CD1c-positive myeloid dendritic cell (primary cell): ENCODE results near the gene GAL3ST3.
"Not testable (repeated sequence)": the region's sequence is repeated elsewhere in the genome, so short reads cannot be mapped to it uniquely, and the experiment has no call there.

Experiments used
- DNase-seq: peaks from one replicate; pipeline ENCODE4 v3.0.0-alpha.2; 2016; ENCODE audit errors: extremely low spot score

Gene GAL3ST3

DNA sequence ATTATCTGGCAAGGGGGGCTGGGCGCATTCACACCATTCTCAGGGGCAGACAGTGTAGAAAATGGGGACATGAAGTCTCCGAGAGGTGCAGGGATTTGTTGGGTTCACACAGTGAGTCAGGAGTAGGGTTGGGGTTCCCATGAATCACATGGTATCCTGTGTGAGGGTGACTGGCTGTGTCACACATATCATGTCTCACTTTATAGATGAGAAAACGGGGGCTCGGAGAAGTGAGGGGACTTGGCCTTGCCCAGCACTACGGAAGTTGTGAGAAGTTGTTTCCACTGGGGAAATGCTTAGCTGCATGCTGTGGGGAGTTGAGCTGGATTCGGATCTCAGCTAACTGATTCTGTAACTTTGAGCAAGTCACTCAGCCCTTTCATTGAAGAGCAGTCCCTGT, 4.2 kb downstream of the GAL3ST3 start:
- DNase-seq, result peak; percentile 23

DNA sequence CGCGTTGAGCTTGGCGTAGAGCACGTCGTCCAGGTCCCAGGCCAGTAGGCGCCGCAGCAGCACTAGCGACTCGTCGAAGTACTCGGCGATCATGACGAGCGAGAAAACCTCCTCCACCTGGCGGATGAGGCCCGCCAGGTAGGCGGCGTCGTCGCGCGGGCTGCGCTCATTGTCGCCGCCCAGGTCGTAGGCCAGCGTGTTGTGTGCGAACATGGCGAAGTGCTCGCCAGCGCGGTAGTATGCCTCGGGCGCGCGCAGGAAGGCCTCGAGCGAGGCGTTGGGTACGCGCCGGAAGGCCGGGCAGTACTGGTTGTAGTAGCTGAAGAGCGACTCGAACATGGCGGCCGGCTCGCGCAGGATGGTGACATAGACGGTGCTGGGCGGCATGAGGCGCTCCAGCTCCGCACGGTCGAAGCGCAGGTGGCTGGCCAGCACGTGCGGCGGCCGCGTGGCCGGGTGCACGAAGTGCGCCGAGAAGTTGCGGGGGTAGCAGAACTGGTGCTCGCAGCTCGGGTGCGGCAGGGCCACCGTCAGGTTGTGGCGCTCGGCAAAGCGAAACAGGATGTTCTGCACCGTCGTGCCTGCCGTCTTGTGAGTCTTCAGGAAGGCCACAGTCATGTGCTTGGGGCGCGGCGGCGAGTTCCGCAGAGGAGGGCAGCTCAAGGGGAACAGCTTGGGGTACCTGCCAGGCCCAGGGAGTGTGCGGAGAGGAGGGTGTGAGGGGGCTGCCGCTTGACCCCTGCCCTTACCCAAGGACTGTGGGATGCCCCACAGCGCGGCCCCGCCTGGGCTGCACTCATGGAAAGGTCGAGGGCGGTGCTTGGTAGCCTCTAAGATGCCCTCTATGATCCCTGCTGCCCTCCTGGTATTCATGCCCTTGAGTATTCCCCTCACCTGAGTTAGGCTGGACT, 5.7 kb downstream of the GAL3ST3 start:
- no peak for DNase-seq

DNA sequence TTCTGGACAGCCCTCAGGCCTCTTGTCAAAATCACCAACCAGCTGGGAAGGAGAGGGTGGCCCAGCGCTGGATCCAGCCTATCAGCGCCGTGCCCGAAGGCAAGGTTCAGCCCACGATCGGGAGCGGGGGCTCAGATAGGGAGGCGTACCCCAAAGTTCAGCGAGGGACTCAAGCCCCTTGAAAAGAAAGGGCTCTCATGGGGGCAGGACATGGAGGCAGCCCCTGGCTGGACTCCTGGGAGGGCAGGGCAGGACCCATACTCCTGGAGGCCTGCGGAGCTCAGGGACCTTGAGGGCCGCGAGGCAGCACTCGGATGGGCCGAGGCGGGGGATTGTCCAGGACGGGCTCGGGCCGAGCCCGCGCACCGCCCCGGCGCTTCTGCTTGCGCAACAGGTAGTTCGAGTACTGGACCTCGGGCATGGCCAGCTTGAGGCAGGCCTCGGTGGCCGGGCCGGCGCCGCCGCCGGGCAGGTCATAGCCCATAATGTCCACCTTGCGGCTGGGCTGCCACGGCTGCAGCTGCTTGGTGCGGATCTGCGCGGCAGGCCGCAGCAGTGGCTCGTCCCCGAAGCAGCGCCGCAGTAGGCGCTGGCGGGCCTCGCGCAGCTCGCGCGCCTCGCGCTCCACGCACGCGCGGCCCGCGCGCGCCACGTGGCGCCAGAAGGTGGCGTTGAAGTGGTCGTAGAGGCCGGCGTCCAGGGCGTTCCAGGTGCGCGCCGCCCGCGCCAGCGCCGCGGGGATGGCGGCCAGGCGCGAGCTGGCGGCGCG, 6.5 kb downstream of the GAL3ST3 start:
- DNase-seq, result no peak

DNA sequence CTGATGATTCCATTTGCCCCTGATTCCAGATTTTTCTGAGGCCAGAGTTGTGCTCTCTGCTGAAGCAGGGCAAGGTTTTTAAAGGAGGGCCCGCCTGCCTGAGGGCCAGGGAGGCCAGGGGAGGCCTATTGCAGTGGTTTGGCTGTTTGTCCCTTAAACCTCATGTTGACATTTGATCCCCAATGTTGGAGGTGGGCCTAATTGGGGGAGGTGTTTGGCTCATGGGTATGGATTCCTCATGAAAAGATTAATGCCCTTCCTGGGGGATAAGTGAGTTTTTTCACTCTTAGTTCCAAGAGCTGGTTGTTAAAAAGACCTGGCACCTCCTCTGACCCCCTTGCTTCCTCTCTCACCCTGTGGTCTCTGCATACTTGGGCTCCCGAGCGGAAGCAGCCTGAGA, 9.2 kb downstream of the GAL3ST3 start:
- DNase-seq, result no peak

DNA sequence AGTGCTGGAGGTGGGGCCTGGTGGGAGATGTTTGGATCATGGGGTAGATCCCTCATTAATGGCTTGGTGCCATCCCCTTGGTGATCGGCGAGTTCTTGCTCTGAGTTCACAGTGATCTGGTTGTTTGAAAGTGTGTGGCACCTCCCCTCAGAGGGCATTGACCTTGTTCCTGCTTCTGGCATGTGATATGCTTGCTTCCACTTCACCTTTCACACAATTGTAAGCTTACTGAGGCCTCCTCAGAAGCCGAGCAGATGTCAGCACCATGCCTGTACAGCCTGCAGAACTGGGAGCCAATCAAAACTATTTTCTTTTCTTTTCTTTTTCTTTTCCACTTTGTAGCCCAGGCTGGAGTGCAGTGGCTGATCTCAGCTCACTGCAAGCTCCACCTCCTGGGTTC, 11.6 kb downstream of the GAL3ST3 start:
- DNase-seq, result no peak

DNA sequence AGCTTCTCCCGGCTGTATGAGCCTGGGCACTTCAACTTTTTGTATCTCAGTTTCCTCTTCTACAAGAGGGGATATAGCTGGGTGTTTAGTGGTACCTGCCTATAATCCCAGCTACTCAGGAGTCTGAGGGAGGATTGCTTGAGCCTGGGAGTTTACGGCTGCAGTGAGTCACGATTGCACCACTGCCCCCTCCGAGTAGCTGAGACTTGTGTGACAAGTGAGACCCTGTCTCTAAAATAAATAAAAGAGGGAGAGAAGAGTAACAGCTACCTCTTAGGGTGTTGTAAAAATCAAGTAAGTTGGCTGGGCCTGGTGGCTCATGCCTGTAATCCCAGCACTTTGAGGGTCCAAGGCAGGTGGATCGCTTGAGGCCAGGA, 12.6 kb downstream of the GAL3ST3 start:
- DNase-seq, result no peak

DNA sequence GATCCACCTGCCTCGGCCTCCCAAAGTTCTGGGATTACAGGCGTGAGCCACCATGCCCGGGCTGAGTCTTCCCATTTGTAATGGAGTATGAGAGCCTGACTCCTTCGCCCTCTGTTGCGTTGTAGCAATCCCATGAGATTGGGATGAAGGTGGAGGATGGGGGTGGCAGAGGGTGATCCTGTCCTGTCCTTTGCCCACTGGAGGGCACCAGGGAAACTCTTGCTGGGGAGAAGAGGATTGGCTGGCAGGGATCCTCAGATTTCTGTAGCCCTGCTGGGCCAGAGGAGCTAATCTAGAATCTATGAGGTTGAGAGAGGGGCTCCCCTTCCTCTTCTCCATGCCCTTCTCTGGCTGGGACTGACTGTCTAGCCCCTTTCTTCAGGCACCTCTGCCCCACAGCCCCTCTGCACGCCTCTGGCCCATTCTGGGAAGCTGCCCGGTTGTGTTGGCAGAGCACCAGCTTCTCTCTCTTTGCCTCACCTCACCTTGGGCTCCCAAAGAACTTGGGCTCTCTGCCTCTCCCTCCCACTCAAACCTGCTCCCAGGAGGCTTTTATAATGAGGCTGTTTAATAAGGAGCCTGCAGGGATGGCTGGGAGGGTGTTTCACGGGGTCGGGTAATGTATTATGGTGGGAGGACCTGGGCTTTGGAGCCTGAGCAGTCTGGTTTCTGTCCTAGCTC, 13.2 kb downstream of the GAL3ST3 start:
- DNase-seq, result no peak

DNA sequence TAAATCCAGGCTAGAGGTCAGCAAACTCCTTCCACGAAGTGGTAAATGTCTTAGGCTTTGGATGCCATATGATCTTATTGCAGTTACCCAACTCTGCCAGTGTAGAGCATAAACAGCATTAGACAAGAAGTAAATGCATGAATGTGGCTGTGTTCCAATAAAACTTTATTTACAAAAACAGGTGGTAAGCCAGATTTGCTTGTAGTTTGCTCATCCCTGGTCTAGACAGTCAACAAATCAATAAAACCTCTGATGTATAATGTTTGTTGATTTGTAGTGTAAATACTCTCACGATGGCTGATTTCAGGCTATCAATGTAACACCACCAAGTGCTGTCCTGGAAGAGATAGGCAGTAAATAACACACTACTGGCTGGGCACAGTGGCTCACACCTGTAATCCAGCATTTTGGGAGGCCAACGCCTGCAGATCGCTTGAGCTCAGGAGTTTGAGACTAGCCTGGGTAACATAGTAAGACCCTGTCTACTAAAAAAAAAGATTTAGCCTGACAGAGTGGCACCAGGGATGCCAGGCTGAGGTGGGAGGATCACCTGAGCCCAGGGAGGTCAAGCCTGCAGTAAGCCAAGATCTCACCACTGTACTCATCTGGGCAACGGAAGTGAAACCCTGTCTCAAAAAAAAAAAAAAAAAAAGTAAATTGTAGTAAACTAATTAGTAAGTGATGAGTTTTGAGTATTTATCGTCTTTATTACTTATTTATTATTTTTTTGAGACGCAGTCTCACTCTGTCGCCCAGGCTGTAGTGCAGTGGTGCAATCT, 15.8 kb downstream of the GAL3ST3 start:
- no peak for DNase-seq

DNA sequence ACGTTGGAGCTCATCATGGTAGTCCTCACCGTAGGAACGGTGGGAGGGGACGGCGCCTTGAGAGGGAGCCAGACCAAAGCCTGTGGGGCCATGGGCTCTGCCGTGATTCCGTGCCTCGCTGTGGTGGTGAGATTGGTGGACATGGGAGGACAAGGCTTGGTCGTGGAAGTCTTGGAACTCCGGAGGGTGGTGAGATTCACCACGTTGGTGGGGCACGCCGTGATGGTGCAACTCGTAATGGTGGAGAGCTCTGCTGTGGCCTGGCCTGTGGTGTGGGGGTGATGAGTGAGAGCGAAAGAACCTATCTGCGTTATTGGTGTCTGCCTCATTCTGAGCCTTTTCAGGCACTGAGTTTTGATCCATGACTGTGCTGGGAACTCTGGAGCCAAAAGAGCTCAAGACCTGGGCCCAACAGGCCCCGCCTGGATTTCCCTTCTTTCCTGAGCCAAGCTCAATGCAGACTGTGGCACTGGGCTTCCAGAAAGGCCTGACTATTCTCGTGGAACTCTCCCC, 22.9 kb downstream of the GAL3ST3 start, which contains the start of gene CATSPER1:
Gene CATSPER1 (minus strand): TSS at position 463 of the 513 bp plus-strand sequence. CDS start 100 bp downstream, at position 363.
- DNase-seq, result no peak

DNA sequence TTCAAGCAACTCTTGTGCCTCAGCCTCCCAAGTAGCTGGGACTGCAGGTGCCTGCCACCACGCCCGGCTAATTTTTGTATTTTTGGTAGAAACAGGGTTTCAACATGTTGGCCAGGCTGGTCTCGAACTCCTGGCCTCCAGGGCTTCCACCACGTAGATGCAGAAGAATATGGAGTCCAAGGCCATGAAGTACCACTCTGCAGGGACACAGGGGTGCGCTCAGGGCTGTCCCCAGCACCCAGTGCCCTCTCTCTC, 25.8 kb downstream of the GAL3ST3 start:
- not testable (repeated sequence) for DNase-seq

DNA sequence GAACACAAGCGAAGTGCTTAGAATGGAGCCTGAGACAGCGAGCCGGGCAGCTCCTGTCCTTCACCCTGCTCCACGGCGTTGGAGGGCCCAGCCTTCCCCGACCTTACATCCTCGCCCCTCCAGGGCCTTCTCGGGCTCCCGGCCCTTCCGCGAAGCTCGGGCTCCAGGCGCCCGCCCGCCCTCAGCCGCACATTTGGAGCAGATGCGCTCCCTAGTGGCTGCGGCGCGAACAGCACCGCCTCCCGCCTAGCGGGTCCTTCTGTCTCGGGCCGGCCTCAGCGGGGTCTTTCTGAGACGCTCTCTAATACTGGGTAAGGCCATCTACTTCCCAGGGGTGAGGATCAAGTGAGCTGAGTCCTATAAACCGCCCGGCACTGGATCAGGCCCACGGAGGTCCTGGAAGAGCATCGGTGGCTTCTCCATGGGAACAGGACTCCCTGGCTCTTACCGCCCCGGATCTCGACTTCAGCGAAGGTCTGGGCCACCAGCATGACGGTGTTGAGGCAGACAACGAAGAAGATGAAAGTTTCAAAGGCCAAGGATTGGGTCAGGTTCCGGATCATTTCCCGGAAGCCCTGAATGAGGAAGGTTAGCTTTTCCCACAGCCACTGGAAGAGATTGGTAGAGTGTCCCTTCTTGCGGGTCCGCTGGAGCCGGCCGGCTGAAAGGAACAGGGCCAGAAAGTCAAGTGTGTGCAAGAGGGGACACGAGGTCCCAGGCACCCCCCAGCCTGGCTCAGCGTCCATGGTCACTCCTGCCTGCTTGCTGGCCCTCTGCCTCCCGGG, 26.4 kb downstream of the GAL3ST3 start:
- peak; percentile 84 for DNase-seq

DNA sequence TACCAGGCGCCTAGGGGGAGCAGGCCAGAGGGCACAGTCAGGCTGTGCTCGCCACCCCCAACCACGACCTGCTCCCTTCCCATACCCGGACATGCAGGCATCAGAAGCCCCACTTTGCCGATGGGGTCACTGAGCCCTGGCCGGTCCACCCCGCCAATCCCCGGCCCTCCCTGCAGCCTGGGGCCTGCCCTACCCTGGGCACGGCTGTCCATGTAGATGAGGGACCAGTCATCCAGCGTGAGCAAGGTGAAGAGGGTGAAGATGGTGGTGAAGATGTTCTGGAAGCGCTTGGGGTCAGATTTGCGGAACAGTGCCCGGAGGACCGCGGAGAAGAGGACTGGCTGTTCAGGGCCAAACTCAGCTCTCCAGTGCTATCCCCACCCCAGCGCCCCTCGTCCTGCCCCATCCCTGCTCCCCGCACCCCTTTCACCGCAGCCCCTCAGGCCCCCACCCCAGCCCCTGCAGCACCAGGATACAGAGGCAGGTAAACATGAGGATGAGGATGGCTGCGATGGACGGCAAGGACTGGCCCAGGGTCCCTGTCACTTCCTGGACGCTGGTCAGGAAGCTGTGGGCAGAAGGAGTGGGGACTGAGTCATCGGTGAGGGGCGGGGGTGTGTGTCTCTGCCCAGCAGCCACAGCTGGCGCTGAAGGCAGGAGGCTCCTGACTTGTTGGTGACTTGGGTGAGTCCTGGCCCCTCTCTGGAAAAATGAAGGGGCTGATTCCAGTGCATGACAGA, 28.2 kb downstream of the GAL3ST3 start:
- peak; percentile 78 for DNase-seq

DNA sequence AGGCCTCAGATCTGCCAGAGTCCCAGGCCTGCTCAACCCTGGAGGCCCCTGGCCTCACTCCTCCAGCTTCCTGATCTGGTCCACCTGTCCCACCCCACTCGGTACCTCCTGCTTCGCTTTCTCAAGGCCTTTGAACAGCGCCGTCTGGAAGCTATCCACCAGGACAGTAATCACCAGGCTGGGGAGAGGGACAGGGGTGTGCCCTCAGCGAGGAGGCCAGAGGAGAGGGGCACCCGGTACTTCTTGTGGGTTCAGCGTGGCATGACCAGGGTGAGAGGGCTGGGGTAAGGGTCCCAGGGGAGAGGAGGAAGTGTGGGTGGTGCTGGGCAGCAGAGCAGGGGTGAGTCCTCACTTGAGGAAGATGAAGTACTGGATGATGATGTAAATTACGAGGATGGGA, 28.7 kb downstream of the GAL3ST3 start:
- no peak for DNase-seq

DNA sequence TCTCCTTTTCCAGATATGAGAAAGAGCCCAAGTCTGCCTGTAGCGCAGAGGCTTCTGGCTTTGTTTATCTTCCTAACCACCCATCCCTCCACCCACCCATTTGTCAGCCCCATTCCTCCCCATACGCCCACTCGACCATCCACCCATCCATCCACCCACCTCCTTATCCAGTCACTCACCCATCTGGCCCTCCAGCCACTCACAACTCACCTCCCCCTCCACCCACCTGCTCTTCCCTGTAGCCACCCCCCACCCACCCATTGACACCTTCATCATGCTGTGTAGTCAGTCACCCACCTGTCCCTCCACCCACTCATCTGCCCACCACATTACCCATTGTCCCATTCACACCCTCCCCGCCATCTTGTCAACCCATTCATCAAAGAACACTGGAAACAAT, 31.6 kb downstream of the GAL3ST3 start:
- DNase-seq, result no peak

DNA sequence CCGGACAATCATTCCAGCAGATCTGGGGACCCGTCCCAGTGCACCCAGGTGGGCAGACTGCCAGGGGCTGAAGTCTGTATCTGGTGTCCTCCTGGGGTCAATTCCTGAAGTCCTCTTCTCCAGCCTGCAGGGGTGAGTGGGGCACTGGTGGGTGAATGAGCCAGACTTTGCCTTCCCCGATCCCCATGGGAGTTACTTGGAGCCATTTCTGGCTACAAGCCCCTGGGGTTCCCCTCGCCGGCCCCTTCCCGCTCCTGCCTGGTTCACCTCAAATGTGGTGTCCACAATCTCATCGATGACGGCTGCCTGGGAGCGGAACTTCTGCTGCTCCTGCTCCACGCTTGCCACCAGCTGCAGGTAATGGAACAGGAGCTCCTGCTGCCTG, 32.2 kb downstream of the GAL3ST3 start:
- DNase-seq, result no peak

DNA sequence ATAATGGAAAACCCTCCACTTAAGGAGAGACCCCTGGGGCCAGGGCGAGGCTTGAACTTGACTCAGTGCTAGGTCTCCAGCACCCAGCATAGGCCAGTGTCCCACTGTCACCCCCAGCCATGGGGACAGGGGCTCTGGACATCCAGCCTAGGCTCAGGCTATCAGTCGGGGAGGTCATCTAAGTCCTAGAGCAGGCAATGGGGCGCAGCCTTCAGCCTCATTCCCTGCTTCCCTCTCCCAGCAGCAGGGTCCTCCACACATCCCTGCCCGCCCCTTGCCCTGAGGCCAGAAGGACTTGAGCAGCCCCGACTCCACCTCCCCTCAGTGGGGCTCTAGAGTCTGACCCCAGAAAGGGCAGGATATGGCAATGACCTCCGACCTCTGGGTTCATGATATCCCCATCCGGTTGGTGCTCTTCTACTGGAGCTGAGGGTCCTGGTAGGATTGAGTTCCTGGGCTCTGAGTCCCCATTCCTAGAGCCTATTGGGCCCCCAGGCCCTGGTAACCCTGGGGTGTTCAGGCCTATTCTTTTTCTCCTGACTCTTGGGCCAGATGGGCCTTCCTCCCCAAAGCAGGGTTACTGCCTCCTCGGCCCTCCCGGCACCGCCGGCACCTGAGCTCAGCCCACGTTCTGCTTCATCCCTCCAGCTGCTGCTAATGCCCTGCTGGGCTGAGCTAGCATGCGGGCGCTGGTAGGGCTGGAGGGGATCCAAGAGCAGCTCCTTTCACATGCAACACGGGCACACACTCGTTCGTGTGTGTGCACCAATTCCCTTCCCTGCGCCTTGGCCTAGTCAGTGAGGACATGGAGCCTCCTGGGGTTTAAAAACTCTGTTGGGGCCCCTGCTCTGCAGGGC, 32.8 kb downstream of the GAL3ST3 start:
- no peak for DNase-seq

DNA sequence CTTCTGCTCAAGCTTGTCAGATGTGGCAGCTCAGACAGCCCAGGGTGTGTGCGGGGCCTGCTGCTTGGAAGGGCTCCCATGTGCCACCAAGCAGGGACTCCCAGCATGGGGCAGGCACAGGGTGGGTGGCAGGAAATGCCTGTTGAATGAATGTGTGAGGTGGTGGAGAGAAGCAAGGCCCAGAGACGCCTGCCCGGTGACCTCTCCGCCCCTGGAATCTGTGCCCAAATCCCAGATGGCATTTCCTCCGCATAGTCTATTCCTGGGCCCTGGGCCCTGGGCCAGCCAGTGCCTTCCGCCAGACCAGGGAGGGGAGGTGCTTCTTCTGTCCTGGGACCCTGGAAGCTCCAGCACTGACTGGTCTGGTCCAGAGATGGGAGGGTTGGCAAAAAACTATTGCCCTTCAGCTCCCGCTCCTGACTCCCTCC, 33.5 kb downstream of the GAL3ST3 start:
- DNase-seq, result no peak

DNA sequence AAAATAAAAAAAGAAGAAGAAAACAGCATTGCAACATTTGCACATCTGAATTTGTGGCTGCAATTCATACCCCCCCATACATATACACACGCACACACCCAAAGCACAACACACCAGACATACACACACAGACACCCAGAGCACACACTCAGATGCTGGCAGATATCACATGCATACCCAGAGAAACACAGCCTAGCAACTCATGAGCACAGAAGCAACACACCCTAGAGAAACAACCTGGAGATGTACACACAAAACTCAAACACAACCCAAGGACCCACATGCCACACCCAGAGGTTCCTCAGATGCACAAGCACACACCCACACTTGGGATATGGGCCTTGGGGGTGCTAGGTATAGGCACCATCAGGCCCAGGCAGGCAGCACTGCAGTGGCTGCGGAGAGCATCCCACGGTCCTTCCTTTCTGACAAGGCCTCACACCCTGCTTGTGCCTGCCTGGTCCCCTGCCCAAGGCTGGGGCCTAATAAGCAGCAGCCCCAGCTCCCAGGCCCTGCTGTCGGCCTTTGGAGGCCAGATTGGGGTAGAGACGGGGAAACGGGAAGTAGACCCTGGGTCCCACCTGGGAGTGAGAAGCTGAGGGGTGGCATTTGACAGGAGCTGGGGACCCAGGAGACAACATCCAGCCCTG, 34.0 kb downstream of the GAL3ST3 start:
- no peak for DNase-seq

DNA sequence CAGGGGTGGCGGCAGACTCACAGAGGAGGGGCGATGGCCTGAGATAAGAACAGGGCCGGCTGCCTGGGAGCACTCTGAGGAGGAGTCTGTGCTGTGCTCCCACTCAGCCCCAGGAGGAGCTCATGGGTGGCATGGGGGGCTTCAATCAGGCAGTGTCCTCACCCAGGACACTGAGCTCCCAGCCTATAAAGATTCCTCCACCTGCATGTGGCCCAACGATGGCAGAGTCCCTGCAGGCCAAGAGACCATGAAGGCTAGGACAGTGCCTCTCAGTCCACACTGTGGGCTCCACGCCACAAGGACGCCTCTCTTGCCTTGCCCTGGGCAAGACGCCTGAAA, 35.2 kb downstream of the GAL3ST3 start:
- no peak for DNase-seq
